Liver (tissue), 9 donors: ENCODE results near the gene TMEFF1. TPM values are rescaled to one million over a fixed set of nuclear protein-coding genes. Genes with fewer than 3 reads are reported as not detected.

Experiments
- DNase-seq: peaks from one replicate; pipeline ENCODE4 v3.0.0-alpha.2; 2017; ENCODE audit warnings: low spot score
- H3K27ac ChIP-seq, 2 donors: one replicate each; pipeline ENCODE4 v1.7.0; 2013; ENCODE audit warnings: inconsistent platforms in 2 of 2, low read length in 2 of 2, control low read depth in 1 of 2, low read depth in 1 of 2, mild to moderate bottlenecking in 1 of 2
- H3K27me3 ChIP-seq, 4 donors: one replicate each; pipeline versions ENCODE4 v1.6.1 to v1.7.0; 2013; ENCODE audit warnings: low read length in 3 of 4, inconsistent platforms in 1 of 4, mild to moderate bottlenecking in 1 of 4, moderate library complexity in 1 of 4; ENCODE audit not compliant: control insufficient read depth in 4 of 4, insufficient read depth in 4 of 4
- H3K36me3 ChIP-seq, 4 donors: one replicate each; pipeline versions ENCODE4 v1.6.1 to v1.7.0; 2013; ENCODE audit warnings: low read length in 3 of 4, mild to moderate bottlenecking in 3 of 4, low read depth in 1 of 4, moderate library complexity in 1 of 4; ENCODE audit not compliant: control insufficient read depth in 4 of 4, insufficient read depth in 3 of 4
- H3K4me1 ChIP-seq, 4 donors: one replicate each; pipeline versions ENCODE4 v1.6.1 to v1.7.0; 2013; ENCODE audit warnings: low read length in 3 of 4, mild to moderate bottlenecking in 3 of 4, moderate library complexity in 1 of 4; ENCODE audit not compliant: control insufficient read depth in 4 of 4, insufficient read depth in 4 of 4
- H3K4me3 ChIP-seq, 3 donors: one replicate each; pipeline versions ENCODE4 v1.6.1 to v1.7.0; 2013; ENCODE audit warnings: low read length in 3 of 3, control low read depth in 1 of 3, low read depth in 1 of 3, mild to moderate bottlenecking in 1 of 3
- H3K9ac ChIP-seq, 2 donors: one replicate each; pipeline ENCODE4 v1.7.0; 2013; ENCODE audit warnings: low read length in 2 of 2, mild to moderate bottlenecking in 2 of 2, moderate library complexity in 2 of 2, control low read depth in 1 of 2, low read depth in 1 of 2
- H3K9me3 ChIP-seq, 4 donors: one replicate each; pipeline versions ENCODE4 v1.6.1 to v1.7.0; 2013; ENCODE audit warnings: low read length in 3 of 4; ENCODE audit not compliant: control insufficient read depth in 4 of 4
- ATF3 ChIP-seq: IDR thresholded peaks from 2 replicates; pipeline ENCODE4 v1.6.1; 2016; ENCODE audit warnings: antibody characterized with exemption
- CTCF ChIP-seq: fragments of 150-350 bp; IDR thresholded peaks from 2 replicates; pipeline ENCODE4 v1.5.1; 2017; ENCODE audit warnings: improper control_type of control experiment, low read depth, low read length; ENCODE audit not compliant: missing input control
- EGR1 ChIP-seq, 2 donors: IDR thresholded peaks; 2 replicates each; pipeline ENCODE4 v1.6.1; 2016 to 2018; ENCODE audit warnings: antibody characterized with exemption in 2 of 2, low read depth in 2 of 2
- FOXA1 ChIP-seq: IDR thresholded peaks from 2 replicates; pipeline ENCODE4 v1.6.1; 2016; ENCODE audit warnings: antibody characterized with exemption
- FOXA2 ChIP-seq: IDR thresholded peaks from 2 replicates; pipeline ENCODE4 v1.6.1; 2016; ENCODE audit warnings: antibody characterized with exemption
- GABPA ChIP-seq, 2 donors: IDR thresholded peaks in 1 of 2; conservative IDR thresholded peaks in 1 of 2; 2 replicates each; pipeline ENCODE4 v1.6.1; 2016; ENCODE audit warnings: antibody characterized with exemption in 2 of 2, mild to moderate bottlenecking in 1 of 2, moderate library complexity in 1 of 2
- HNF4A ChIP-seq, 2 donors: conservative IDR thresholded peaks; 2 replicates each; pipeline ENCODE4 v1.6.1; 2016; ENCODE audit warnings: antibody characterized with exemption in 2 of 2, mild to moderate bottlenecking in 2 of 2
- JUND ChIP-seq, 2 donors: IDR thresholded peaks; 2 replicates each; pipeline ENCODE4 v1.6.1; 2016; ENCODE audit warnings: antibody characterized with exemption in 2 of 2
- RAD21 ChIP-seq, 2 donors: IDR thresholded peaks; 2 replicates each; pipeline ENCODE4 v1.6.1; 2016; ENCODE audit warnings: antibody characterized with exemption in 2 of 2, mild to moderate bottlenecking in 2 of 2
- SP1 ChIP-seq: IDR thresholded peaks from 2 replicates; pipeline ENCODE4 v1.6.1; 2018; ENCODE audit warnings: antibody characterized with exemption, mild to moderate bottlenecking
- TAF1 ChIP-seq: conservative IDR thresholded peaks from 2 replicates; pipeline ENCODE4 v1.6.1; 2016; ENCODE audit warnings: antibody characterized with exemption, mild to moderate bottlenecking
- ZBTB33 ChIP-seq: IDR thresholded peaks from 2 replicates; pipeline ENCODE4 v1.6.1; 2016; ENCODE audit warnings: antibody characterized with exemption
- WGBS: extraction: QIAGEN DNeasy Blood & Tissue Kit; methylation state at CpG from one replicate; pipeline ENCODE4 v1.1.7; 2013; 5-methylcytosine and 5-hydroxymethylcytosine counted together
- polyA plus RNA-seq, 2 donors: library from polyadenylated mRNA; stranded (reverse) in 1 of 2; unstranded in 1 of 2; fragments of 200-250 nt in 1 of 2; fragments of >200 nt in 1 of 2; fragmentation: Nextera tagmentation in 1 of 2; extraction: Ambion mirVana in 1 of 2; gene quantifications; one replicate each; pipeline versions ENCODE4 v1.2.1 to v1.2.3, GENCODE V29; 2013 to 2015
- total RNA-seq, 2 donors: library from RNA; depleted of rRNA; stranded (reverse); fragments of >200 nt; gene quantifications; one replicate each; pipeline ENCODE4 v1.2.3, GENCODE V29; 2014
- TF ChIP-seq, protein P1 (sequence below): IDR thresholded peaks from 2 replicates; pipeline ENCODE4 v1.6.1; 2016; ENCODE audit warnings: antibody characterized with exemption
- donor health status: healthy.
- donor health status: healthy.
- donor health status: healthy.
- donor health status: healthy.
- donor health status: healthy.

TMEFF1 gene
- total and polyA plus RNA-seq, 4 donors: not detected

GRCh38 chr9:100474924-100475276 lies 2.0 kb downstream of the TMEFF1 start:
- H3K4me1 ChIP-seq: peaks cover 4 to 16% (median 9%) of the 10 kb centered on the region in 4 donors
- no peaks in the 10 kb centered on the region for H3K9me3 ChIP-seq
- peaks cover 0 to 6% (median 2%) of the 10 kb centered on the region in 4 donors for H3K27me3 ChIP-seq
- DNase-seq: no peak
- TF ChIP-seq HNF4A (conservative IDR thresholded peaks at IDR 0.05) (no peak), CTCF (no peak), ATF3 (no peak), RAD21 (IDR thresholded peaks at IDR 0.05) (no peak), TAF1 (no peak)
- 94% methylated on average over 4 of the region's 4 CpGs for WGBS
- H3K36me3 ChIP-seq: no peaks in the 10 kb centered on the region
- no peak overlapping the region for H3K9ac ChIP-seq
- no peak overlapping the region for H3K4me3 ChIP-seq
- H3K27ac ChIP-seq: no peak overlapping the region

GRCh38 chr9:100477241-100477640 lies 4.3 kb downstream of the TMEFF1 start:
- Histone ChIP-seq H3K4me1 (peaks cover 4 to 16% (median 9%) of the 10 kb centered on the region in 4 donors), H3K9ac (no peak overlapping the region), H3K4me3 (no peak overlapping the region), H3K27me3 (peaks cover 0 to 6% (median 2%) of the 10 kb centered on the region in 4 donors), H3K27ac (no peak overlapping the region), H3K9me3 (no peaks in the 10 kb centered on the region), H3K36me3 (no peaks in the 10 kb centered on the region)
- TF ChIP-seq FOXA2: no peak
- TF ChIP-seq TAF1: no peak
- TF ChIP-seq HNF4A (conservative IDR thresholded peaks at IDR 0.05): no peak
- TF ChIP-seq EGR1 (IDR thresholded peaks at IDR 0.05; ENCODE audit: low read depth in 2 of 2): no peak
- TF ChIP-seq GABPA (IDR thresholded peaks at IDR 0.05 in 1 of 2, conservative IDR thresholded peaks at IDR 0.05 in 1 of 2): no peak
- no peak for TF ChIP-seq ZBTB33
- TF ChIP-seq FOXA1: no peak
- no peak for TF ChIP-seq SP1
- no peak for TF ChIP-seq JUND (IDR thresholded peaks at IDR 0.05)
- TF ChIP-seq, protein P1, sequence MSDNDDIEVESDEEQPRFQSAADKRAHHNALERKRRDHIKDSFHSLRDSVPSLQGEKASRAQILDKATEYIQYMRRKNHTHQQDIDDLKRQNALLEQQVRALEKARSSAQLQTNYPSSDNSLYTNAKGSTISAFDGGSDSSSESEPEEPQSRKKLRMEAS: no peak
- no peak for TF ChIP-seq ATF3
- WGBS: 98% methylated on average over 4 of the region's 4 CpGs
- no peak for DNase-seq

GRCh38 chr9:100478192-100478591 lies 5.2 kb downstream of the TMEFF1 start:
- H3K4me3 ChIP-seq: no peak overlapping the region
- peaks cover 4 to 12% (median 7%) of the 10 kb centered on the region in 4 donors for H3K4me1 ChIP-seq
- no peaks in the 10 kb centered on the region for H3K36me3 ChIP-seq
- H3K27me3 ChIP-seq: peaks cover 0 to 4% (median 2%) of the 10 kb centered on the region in 4 donors
- H3K9me3 ChIP-seq: no peaks in the 10 kb centered on the region
- DNase-seq: no peak
- WGBS: 88% methylated on average over 6 of the region's 6 CpGs
- no peak overlapping the region for H3K9ac ChIP-seq
- TF ChIP-seq RAD21 (IDR thresholded peaks at IDR 0.05): no peak
- H3K27ac ChIP-seq: no peak overlapping the region
